Astrocyte of the spinal cord (primary cell): ENCODE measurements around the gene PTPRZ1.

Experiments used
- DNase-seq: peaks from one replicate; pipeline ENCODE4 v3.0.0; 2011; ENCODE audit warnings: low read depth, low spot score
- H3K4me3 ChIP-seq: 2 replicates; pipeline ENCODE4 v1.5.1; 2011; ENCODE audit warnings: low read depth, mild to moderate bottlenecking, low read length, moderate library complexity
- in situ Hi-C: cut with HindIII; loops from 2 replicates; pipeline ENCODE4 v1.10.0; 2017; ENCODE audit warnings: low sequenced_read_pairs
- TF ChIP-seq, protein P1 (sequence below): IDR thresholded peaks from 2 replicates; pipeline ENCODE4 v1.5.1; 2012; ENCODE audit warnings: low read depth, mild to moderate bottlenecking, low read length, inconsistent platforms

Gene PTPRZ1

DNA sequence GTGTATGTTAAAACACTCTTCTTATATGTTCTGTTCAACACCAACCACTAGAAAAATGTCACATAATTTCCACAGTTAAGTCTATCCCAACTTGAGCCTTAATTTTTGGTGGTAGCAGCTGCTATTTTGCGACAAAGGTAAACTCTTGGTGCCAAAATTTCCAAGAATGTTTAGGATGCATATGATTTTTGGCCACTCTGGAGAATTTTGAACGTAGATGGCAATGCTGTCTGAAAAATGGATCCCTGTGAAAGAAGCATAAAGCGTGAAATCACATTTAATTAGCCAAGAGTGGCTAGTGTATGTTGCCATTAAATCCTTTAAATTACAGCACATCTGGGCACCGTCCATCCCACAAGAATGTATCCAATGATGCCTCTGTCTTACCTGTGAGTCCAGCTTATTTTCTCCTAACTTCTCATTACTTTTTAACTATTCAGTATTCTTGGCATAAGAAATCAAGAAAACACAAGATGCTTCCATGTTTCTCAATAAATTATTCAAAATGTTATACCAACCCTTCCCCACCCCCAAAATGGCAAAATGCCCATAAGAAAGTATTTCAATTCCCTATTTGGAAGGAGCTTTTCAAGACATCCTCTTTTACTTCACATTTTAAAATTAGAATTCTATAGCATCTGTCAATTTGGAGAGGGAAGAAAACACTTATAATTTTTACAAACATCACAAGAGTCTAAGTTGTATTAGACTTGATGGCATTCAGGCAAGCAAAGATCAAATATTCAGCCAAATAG is 12.4 kb downstream of the PTPRZ1 start:
- H3K4me3 ChIP-seq, result no peak overlapping the region
- in situ Hi-C loops, result no loop called here
- TF ChIP-seq, protein P1, sequence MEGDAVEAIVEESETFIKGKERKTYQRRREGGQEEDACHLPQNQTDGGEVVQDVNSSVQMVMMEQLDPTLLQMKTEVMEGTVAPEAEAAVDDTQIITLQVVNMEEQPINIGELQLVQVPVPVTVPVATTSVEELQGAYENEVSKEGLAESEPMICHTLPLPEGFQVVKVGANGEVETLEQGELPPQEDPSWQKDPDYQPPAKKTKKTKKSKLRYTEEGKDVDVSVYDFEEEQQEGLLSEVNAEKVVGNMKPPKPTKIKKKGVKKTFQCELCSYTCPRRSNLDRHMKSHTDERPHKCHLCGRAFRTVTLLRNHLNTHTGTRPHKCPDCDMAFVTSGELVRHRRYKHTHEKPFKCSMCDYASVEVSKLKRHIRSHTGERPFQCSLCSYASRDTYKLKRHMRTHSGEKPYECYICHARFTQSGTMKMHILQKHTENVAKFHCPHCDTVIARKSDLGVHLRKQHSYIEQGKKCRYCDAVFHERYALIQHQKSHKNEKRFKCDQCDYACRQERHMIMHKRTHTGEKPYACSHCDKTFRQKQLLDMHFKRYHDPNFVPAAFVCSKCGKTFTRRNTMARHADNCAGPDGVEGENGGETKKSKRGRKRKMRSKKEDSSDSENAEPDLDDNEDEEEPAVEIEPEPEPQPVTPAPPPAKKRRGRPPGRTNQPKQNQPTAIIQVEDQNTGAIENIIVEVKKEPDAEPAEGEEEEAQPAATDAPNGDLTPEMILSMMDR, result no peak
- no peak for DNase-seq

DNA sequence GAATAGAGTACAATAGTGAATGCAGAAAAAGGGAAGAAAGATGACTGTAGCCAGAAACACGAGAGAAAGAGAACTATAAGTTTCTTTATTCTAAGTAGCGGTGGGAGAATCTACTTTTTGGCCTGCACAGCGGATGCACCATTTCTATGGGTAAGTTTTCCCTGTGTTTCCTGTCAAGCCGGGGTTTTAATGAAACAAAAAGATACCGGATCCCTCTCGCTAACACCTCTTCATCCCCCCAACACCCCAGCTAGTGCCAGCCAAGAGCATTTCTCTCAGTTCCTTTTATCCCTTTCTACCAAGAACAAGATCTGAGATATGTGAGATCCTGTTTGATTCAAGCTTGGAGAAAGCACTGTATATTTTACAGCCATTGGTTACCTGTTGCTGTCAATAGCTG is 14.7 kb downstream of the PTPRZ1 start:
- TF ChIP-seq, protein P1, result no peak

DNA sequence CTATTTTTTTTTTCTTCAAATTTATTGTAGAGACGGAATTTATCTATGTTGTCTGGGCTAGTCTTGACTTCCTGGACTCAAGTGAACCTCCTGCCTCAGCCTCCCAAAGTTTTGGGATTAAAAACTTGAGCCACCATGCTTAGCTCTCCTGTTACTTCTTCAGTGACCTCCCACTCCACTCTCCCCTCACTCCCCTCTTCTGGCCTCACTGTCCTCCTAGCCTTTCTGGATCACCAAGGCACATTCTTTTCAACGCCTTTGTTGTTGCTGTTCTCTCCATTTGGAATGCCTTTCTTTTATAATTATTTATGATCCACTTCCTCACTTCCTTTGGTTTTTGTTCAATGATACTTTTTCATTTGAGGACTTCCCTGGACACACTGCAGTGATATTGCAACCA is 17.9 kb downstream of the PTPRZ1 start:
- in situ Hi-C loops, result no loop called here
- TF ChIP-seq, protein P1, result no peak
- DNase-seq, result no peak
- no peak overlapping the region for H3K4me3 ChIP-seq

More for the DNA sequence above, 14.7 kb downstream of the PTPRZ1 start:
- DNase-seq, result no peak
- in situ Hi-C loops, result no loop called here
- H3K4me3 ChIP-seq, result no peak overlapping the region

DNA sequence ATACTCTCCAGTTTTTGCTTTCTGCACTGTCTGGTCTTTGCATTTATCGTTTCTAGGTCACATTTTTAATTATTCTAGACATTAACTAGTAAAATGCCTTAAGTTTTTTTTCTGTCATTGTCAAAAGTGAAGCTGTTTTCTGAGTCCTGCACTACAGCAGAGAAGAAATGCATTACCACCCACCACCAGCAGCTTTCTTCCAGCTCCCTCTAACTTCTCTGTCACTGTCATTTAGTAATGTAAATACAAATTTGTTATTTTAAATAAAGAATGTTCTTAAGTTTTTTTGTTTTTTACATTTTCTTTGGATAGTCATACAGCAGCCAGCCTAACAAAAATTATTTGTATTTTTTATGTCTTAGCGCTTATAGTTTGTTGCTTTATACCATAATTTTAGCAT is 18.8 kb downstream of the PTPRZ1 start:
- in situ Hi-C loops, result no loop called here
- TF ChIP-seq, protein P1, result no peak
- no peak for DNase-seq
- no peak overlapping the region for H3K4me3 ChIP-seq

DNA sequence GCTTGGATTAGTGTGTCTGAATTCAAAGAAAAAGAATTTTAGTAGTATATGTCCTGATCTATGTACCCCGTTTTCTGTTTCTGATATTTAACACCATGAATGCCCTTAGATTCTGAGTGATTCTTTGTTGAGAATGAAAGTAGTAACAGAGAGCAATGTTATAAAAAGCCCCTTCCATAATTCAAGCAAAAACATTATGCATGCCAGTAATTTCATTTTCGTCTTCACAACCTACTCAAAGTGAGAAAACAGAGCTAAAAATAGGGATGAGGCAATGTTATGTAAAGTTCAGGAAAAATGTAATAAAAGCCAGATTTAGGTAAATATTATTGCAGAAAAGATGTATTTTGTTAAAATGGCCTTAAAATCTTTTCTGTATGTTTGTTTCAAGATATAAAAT is 28.1 kb downstream of the PTPRZ1 start:
- TF ChIP-seq, protein P1, result no peak
- no peak overlapping the region for H3K4me3 ChIP-seq
- in situ Hi-C loops, result no loop called here
- no peak for DNase-seq

DNA sequence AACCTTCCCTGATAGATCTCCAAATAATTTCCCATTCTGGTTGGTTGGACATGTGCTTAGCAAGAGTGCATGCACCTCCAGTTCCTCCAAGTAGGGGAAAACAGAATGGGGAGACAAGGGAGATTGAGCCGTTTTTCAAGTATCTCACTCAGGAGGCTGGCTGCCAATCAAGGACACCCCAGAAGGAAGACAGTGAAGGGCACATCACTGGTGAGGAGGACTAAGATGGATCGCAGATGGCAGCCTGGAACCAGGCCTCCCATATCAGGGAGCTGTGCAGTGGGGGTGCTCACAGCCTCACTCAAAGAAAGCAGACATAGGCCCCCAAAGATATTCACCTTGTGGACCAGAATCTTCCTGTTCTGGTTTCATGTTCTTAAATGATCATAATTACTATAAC is 31.2 kb downstream of the PTPRZ1 start:
- TF ChIP-seq, protein P1, result no peak
- H3K4me3 ChIP-seq, result no peak overlapping the region
- in situ Hi-C loops, result no loop called here
- DNase-seq, result no peak
